Activated CD4-positive, alpha-beta T cell treated with anti-CD3 and anti-CD28 coated beads, Interleukin-2, Interleukin-6, amounts not matched to agents 100 ng/mL and 50 ng/mL, durations not matched to agents 16 hours and 8 hours (primary cell): Measurements from ENCODE around the gene OR2A42.
"Not testable (repeated sequence)": the region's sequence is repeated elsewhere in the genome, so short reads cannot be mapped to it uniquely, and the experiment has no call there.

Source experiments
- DNase-seq: peaks from one replicate; pipeline ENCODE4 v3.0.0-alpha.2; 2020

The OR2A42 gene, protein sequence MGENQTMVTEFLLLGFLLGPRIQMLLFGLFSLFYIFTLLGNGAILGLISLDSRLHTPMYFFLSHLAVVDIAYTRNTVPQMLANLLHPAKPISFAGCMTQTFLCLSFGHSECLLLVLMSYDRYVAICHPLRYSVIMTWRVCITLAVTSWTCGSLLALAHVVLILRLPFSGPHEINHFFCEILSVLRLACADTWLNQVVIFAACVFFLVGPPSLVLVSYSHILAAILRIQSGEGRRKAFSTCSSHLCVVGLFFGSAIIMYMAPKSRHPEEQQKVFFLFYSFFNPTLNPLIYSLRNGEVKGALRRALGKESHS

DNA sequence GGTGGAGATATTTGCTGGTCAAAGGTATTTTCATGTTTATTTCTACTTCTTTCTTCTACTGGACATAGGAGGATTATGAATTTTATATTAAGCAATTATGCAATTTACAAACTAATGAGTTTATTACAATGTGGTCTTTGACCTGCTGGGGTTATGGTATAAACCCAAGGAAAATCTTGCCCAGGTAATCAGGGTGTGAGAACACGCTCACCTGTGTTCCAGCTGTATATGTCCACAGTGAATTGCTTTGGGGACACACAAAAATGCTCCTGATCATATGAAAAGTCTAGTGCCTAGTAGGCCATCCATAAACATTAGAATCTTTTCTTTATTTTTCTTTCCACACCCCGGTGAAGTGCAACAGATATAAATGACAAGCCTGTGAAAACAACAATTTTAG is at the start of gene OR2A42:
TSS of gene OR2A42 (minus strand) at position 241 of the 400 bp plus-strand sequence. CDS start 6,762 bp downstream, outside the sequence.
- DNase-seq, result not testable (repeated sequence)

DNA sequence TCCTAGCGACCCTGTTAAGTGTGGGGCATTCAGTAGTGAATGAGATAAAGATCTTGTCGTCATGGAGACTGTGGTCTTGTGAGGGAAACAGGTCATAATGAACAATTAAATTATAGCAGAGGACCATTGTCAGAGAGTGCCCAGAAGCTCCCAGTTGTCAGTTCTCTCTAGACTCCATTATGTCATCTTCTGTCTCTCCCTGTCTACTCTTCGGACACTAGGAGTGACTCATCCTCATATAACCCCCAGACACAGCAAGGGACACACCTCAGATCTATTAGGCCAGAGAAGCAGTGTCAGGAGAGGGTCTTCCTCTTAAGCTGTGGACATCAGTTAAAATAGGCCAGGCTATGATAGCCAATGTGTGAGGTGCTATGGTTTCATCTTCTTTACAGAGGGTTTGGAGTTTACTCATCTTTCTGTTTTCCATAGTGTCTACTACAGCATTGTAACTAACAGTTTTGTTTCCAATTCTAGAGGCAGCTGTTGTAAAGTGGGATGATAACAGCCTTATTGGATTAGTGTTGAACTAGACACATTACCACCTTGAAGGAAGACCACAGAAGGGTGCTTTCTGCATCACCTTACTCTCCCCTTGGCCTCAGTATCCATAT is 47.9 kb upstream of the OR2A42 start:
- not testable (repeated sequence) for DNase-seq

DNA sequence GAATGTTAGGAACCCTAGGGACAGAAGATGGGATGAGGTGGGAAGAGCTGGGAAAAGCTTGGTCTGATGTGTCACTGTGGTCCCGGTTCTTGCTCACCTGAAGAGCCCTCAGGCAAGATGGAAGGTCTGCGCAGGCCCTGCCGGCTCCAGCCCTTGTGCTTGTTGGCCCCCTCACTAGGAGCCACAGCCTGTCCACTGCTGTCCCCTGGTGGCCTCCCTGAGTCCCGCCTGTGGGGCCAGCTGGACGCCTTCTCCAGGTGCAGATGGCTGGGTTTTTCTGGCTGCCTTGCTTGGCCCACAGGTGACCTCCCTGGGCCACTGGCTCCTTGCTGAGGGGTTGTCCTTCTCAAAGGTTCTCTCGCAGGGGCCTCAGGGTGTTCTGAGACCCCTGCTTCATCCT is 44.3 kb upstream of the OR2A42 start:
- DNase-seq, result not testable (repeated sequence)

DNA sequence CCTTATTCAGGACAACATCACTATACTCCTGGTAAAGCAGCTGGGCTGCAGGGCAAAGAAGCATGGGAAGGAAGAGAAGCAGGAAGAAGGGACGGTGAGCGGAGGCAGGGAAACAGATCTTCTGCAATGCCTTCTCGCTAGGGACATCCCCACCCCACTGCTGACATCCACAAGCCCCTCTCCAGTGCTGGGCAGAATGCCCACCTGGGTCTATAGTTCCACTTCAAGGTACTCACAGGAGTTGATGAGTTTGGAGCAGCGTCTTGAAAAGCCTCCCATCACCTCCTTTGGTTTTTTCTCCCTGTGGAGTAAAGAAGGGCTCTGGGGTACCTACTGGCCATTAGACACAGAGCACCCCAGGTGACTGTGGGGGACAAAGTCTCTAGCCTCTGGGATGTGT is 43.1 kb upstream of the OR2A42 start:
- DNase-seq, result not testable (repeated sequence)

DNA sequence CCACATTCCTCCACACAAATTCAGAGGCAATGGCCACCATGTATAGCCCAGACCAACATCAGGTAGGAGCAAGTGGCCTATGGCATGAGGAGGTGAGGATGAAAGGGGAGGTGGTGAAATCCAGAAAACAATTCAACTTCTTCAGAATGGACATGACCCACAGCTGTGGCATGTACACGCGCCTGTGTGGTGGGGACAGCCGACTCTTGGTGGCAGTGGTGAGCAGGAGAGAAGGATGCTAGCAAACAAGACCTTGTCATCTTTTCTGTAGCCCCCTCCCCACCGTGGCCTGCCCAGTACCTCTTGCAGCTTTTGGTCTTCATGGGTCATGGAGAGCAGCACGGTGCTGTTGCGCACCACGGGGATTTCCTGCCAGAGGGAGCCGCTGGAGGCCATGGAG is 42.6 kb upstream of the OR2A42 start:
- DNase-seq, result not testable (repeated sequence)

DNA sequence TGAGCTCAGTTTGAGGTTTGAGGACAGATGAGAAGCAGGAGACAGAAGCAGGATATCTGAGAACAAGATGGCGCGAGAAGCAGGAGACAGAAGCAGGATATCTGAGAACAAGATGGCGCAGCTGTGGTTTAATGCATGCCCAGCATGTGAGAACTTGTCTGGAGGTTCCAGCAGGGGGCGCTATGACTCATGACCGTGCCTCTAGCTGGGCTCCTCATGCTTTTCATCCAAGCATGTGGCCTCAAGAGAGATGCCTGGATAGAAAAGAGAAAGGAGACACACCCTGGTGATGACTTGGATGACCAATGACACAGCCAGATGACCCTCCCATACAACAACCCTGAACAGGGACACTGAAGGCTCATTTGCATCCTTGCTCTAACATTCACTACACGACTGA is 40.6 kb upstream of the OR2A42 start:
- not testable (repeated sequence) for DNase-seq

DNA sequence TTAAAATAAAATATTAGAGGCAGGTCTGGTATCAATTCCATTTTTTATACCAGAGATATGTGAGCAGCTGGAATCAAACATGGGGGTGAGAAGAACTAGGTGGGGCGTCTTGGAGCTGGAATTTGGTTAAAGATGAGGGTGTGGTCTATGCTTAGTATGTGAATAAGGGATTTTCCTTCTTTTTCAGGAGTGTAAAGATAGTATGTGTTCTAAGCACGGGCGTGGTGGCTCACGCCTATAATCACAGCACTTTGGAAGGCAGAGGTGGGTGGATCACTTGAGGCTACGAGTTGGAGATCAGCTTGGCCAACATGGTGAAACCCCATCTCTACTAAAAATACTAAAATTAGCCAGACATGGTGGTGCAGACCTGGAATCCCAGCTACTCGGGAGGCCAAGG is 35.9 kb upstream of the OR2A42 start:
- DNase-seq, result not testable (repeated sequence)

DNA sequence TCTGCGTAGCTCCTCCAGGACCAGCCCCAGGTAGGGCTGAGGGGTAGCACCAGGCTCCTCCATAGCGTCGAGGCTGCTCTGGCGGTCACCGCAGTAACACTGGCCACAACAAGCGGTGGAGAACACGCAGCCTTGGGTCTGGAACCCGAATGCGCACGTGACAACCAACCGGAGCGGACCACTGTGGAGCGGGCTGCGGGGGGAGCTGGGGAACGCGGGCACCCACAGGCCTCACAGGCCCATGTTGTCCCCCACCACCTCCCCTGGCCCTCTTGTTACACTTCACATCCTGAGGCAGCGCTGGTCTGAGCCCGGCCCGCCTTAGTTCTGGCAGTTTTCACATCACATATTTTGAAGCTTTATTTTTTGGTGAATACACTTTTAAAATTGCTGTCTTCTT is 29.8 kb upstream of the OR2A42 start, which contains the start of gene CTAGE8:
TSS of gene CTAGE8 (minus strand) at position 101 of the 400 bp plus-strand sequence. CDS start at position 63, 38 bp downstream.
- DNase-seq, result not testable (repeated sequence)

DNA sequence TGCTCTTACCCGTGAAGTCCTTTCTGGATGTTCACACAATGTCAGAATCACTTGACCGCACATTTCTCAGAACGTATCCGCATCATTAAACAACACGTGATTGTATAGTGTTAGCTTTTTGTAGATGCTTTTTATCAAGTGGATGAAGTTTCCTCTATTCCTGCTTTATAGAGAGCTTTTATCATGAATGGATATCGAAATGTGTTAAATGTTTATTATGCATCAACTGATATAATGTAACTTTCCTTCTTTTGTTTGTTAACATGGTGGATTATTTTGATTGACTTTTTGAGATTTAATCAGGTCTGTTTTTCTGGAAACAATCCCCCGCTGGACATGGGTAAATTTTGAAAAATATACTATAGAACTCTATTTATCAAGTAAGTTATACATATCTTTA is 25.3 kb upstream of the OR2A42 start, which contains the start of gene OR2A7:
TSS of gene OR2A7 (minus strand) at position 101 of the 400 bp plus-strand sequence. CDS start 5,164 bp downstream, outside the sequence.
- not testable (repeated sequence) for DNase-seq

DNA sequence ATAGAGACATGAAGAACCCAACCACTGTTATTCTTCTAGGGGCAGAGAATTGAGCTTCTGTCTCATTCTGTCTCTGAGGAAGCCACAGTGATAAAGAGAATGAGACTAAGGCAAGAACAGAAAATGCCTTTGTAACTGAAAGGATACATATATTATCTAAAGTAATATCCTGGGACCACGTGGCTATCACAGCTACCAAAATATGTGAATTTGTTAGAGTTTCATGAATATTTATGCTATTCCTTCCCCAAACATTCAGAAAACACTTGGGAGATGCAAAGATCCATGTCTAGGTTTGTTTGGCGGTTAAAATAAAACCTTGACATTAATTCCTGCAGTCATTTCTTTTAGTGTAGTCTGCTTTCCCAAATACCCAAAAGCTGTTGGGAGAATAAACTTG is 22.7 kb upstream of the OR2A42 start:
- DNase-seq, result not testable (repeated sequence)

DNA sequence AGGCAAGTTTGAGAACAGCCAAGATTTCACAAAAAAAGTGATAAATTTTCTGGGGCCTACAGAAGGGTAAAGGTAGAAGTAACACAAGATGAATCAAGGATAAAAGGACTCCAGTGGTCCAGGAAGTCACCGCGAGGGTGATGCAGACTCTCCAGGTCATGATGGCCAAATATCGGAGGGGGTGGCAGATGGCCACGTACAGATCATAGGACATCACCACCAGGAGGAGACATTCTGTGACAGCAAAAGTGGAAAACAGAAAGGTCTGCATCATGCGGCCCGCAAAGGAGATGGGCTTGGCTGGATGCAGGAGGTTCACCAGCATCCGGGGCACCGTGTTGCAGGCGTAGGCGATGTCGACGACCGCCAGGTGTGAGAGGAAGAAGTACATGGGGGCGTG is 19.7 kb upstream of the OR2A42 start:
- not testable (repeated sequence) for DNase-seq

DNA sequence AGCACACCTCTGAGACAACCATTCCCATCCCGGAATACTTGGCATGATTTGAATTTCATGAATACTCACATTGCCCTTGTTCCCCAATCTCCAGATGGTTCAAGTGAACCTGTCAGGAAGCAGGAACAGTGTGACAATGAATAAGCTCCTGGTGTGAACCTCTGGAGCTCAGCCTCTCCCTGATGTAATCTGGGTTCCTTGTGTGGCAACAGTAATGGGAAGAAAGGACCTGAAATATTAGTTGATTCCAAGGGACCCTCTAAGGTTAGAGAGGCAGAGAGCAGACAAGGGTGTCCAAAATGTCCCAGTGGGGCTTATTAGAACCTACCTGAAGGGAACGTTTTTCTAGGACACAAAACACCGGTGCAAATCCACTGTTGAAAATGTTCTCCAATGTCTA is 16.7 kb upstream of the OR2A42 start:
- DNase-seq, result no peak

DNA sequence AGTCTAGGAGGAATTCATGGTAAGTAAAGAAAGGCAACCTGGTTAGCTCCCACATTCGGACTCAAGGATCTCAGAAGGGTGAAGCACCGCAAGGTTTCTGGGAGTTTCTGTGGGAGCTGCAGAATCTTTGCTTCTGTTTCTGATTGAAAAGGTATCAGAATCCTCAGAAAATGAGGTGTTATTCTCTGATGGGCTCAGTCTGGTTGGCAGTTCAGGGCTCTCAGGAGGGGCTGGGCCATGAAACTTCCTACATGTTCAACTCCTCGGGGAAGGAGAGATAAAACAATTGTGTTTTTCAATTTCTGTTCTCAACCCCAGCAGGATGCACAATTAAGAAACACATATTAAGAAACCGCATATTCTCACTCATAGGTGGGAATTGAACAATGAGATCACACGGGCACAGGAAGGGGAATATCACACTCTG is 16.1 kb upstream of the OR2A42 start:
- DNase-seq, result no peak

DNA sequence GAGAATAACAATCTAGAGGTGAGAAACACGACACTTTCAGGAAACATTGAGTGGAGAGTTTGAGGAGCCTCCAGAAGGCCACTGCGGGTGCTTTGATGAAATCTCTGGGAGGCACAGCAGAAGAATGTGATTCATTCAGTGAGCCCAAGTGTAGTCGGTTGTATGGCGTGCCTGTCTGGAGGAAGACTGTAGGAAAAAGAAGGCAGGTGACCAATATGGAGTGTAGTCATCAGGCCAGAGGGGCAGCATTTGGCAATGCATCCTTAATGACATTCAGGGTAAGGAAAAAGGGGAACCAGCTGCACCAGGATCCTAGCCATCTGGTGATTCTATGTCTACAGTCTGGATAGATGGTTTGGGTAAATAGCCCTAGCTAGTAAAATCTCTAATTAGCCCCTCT is 12.9 kb upstream of the OR2A42 start:
- not testable (repeated sequence) for DNase-seq

DNA sequence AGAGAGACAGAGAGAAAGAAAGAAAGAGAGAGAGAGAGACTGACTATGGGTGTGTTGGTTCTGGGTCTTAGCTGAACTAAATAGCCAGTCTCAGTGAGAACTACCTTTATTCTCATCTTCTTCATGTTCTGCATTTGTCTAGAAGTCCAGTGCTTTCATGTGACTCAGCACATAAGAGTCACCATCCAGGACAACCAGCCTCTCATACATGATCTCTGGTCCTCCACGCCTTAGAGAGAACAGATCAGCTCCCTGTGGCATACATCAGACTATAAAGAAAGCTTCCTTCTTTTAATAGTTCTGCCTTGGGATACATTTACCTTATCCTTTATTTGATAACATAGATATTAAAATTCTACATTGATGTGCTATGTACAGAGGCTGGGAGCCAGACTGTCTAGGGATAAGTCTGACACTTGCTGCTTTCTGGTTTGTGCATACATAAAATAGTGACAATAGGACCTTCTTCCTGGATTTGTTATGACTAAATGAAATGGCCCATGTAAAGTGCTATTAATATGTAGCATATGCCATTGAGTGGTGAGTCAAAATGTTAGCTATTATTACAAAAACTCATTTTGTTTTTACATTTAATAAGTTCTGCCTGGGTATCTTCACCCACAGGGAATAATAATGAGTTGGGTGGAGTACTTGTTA is 8.4 kb upstream of the OR2A42 start:
- DNase-seq, result not testable (repeated sequence)

DNA sequence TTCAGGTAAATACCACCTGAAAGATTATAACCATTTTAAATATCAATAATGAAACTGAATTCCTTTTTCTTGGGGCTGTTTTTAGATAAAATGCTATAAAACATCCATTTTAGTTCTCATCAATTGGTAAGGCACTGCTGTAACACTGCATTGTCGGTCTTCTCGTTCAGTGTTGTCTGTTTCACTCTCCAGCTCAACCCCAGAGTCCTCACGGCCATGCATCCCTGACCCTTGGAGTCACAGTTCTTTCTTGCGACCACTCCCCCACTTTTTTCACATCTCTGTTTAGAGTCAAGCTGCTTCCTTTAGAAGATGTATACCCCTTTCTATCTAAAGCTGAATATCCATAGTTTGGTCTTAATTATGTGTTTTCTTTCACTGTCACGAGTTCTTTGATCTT is 7.6 kb upstream of the OR2A42 start:
- DNase-seq, result not testable (repeated sequence)

DNA sequence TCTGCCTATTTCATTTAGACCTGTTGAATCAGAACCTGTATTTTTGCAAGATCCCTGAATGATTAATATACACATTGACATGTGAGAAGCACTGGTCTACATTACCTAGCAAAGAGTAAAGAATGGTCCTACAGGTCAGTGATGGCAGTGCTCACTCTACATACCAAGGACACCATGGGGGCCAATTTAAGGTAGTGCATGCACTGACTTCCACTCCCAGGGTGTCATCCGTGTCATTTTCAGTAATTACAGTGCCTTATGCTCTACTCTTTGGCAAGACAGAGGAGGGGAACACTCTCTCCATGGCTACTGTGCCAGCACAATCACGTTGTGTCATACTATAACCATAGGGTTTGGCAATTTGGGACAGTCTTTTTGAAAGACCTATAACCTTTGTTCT is 6.0 kb upstream of the OR2A42 start:
- not testable (repeated sequence) for DNase-seq

DNA sequence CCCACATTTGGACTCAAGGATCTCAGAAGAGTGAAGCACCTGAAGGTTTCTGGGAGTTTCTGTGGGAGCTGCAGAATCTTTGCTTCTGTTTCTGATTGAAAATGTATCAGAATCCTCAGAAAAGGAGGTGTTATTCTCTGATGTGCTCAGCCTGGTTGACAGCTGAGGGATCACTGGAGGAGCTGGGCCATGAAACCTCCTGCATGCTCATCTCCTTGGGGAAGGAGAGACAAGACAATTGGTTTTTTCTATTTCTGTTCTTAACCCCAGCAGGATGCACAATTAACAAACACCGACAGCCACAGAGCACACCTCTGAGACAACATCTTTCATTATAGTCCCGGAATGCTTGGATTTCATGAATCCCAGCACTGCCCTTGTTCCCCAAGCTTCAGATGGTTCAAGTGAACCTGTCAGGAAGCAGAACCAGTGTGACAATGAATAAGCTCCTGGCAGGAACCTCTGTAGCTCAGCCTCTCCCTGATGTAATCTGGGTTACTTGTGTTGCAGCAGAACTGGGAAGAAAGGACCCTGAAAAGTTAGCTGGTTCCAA is 799 bp downstream of the OR2A42 start:
- DNase-seq, result not testable (repeated sequence)

DNA sequence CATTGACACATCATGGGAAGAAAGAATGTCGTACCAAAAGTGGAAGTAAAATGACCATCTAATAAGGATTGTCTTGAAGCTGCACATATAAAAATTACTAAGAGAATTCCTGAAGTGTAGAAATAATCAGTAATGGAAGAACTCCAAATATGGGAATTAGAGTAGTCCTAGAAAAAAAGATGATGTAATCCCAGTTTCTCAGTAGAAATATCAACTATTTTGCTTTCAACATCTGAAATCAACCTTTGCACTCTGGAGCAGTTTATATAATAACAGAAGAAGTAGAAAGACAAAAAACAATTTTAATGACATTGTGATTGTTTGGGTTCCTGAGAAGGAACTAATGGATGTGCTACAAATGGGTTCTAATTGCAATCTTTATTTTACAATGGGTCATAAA is 6.4 kb downstream of the OR2A42 start:
- not testable (repeated sequence) for DNase-seq

DNA sequence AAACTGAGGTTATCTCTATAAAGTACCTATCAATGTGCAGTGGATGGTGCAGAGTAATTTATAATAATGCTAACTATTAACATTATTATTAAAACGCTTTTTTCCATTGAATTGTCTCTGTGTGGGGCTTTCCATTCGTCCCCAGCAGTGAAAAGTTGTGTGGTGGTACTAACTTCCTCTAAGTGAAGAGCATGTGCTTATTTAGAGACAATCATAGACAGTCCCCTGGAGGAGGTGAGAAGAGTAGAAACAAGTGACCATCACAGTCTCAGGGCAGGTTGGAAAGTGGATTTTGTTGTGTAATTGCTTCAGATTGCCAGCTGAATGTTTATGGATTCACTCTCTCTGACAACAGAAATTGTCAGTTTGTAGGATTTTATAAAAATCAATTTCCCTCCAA is 8.4 kb downstream of the OR2A42 start:
- not testable (repeated sequence) for DNase-seq

DNA sequence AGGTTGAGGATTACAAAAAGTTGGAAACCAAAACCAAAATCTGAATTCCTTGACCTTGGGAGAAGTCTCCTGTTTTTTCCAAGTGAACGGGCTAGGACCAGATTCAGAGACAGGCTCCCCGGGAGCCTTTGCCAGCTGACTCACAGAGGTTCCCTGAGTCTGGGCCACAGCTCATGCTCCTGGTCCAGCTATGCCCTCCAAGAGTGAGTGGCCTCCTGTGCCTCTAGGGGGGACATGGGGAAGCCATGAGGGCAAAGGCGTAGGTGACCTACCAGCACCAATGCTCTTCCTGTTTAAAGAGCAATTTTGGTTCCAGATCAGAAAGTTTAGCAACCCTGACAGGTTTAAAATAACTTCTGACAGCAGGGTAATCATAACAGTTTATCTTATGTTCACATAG is 10.6 kb downstream of the OR2A42 start:
- DNase-seq, result not testable (repeated sequence)

DNA sequence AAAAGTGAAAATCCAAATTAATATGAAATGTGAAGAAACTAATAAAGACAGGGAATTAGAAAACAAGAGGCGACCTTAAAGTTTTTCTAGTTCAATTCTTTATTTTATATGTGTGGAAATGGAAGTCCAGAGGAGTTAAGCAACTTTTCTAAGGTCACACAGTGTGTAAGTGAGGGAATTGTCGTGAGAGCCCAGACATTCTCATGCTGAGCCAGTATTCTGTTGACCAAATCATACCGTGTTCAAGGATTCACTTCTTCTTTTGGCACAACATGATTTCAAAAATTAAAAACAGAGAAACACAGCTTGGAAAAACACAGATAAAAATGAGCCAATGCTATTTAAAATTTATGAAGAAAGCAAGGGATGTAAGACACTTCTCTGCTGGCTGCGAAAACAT is 12.5 kb downstream of the OR2A42 start:
- DNase-seq, result not testable (repeated sequence)

DNA sequence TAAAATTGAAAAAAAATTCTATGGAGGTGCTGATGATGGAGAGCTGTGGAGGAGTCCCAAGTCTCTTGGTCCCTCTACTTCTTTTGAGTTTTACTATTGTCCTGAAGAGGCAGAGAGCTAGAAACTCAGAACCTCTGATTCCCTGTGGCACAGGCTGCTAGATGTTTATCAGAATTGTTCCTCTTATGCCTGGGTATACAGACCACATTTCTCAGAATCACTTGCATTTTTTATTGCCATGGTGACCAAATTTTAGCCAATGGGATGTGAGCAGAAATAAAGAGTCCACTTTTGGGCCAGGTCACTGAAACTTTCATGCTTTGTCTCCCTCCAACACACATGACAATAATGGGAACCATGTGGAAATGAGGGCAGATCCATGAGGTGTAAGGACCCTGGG is 15.7 kb downstream of the OR2A42 start:
- not testable (repeated sequence) for DNase-seq
